ENCODE measurements around the gene ARFGEF3. TPM values are rescaled to one million over a fixed set of nuclear protein-coding genes. Genes with fewer than 3 reads are reported as not detected.

ARFGEF3 gene
- total and polyA plus RNA-seq, 10 of the 15 experiments (the other 5 are each of a cell fraction or from before 2014, with no cell fraction given) = under 0.01 to 0.08 (median 0.02) TPM; not detected in 1

GRCh38 chr6:138311268-138311667 lies 149.5 kb downstream of the ARFGEF3 start (continued):
- TF ChIP-seq CREM (IDR thresholded peaks at IDR 0.05; ENCODE audit: low read depth) = no peak
- TF ChIP-seq MYC (IDR thresholded peaks at IDR 0.05; ENCODE audit: insufficient read depth, insufficient read length, insufficient replicate concordance, low read length, severe bottlenecking) = no peak

DNA sequence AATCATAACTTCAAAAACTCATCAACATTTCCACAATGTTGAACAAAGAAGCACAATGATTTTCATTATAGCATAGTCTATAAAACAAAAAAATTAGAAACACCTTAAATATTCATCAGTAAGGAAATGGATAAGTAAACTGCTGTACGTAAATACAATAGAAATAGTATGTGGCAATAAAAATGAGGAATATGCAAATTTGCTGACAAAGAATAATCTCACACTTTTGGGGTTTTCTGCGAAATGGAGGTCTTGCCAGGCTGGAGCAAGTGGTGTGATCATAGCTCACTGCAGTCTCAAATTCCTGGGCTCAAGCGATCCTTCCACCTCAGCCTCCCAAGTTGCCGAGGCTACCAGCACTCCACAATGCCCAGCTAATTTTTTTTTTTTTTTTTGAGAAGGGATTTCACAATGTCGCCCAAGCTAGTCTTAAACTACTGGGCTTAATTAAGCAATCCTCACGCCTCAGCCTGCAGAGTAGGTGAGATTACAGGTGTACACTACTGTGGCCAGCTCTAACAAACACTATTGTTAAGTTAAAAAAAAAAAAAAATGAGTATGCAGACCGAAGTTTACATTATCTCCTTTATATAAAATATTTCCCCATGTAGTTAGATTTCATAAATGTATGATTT lies 157.1 kb downstream of the ARFGEF3 start:
- no peak for FAIRE-seq

More for the DNA sequence above, 157.1 kb downstream of the ARFGEF3 start:
- ChIA-PET SMC1A (ENCODE audit: uncharacterized antibody, unreplicated experiment) (no interaction called here), RAD21 (ENCODE audit: unreplicated experiment) (no interaction called here), CTCF (interaction anchor here (0.7 kb wide), 1 partner anchor 831 kb away, joined by 4 read pairs; no protein-coding TSS in a partner anchor), POLR2A (no interaction called here)
- Histone ChIP-seq H2AFZ (ENCODE audit: control insufficient read depth, low read depth, low read length) (no peak overlapping the region), H3K36me3 (ENCODE audit: control insufficient read depth in 2 of 2, insufficient read depth in 2 of 2, low read length in 1 of 2) (no peaks in the 10 kb centered on the region), H3K4me3 (no peak overlapping the region), H3K79me2 (ENCODE audit: control insufficient read depth, insufficient read depth, low read length) (no peaks in the 10 kb centered on the region), H3K9me3 (replicated peaks; ENCODE audit: control insufficient read depth, insufficient read depth, low read length) (no peaks in the 10 kb centered on the region), H3K9ac (ENCODE audit: control insufficient read depth, insufficient read depth, low read length) (no peak overlapping the region), H3K4me2 (ENCODE audit: control insufficient read depth, insufficient read depth) (no peak overlapping the region), H3K27me3 (replicated peaks in 1 of 2; ENCODE audit: control insufficient read depth in 2 of 2, insufficient read depth in 2 of 2, low read length in 1 of 2) (no peaks in the 10 kb centered on the region; a peak in 1 of 4 replicates), H4K20me1 (ENCODE audit: control insufficient read depth, insufficient read depth) (no peaks in the 10 kb centered on the region), H3K4me1 (ENCODE audit: control insufficient read depth, insufficient read depth, low read length) (no peaks in the 10 kb centered on the region), H3K27ac (ENCODE audit: control insufficient read depth, insufficient read depth) (no peak overlapping the region)
- TF ChIP-seq POU2F2 (IDR thresholded peaks at IDR 0.05; ENCODE audit: borderline replicate concordance, low read depth, low read length) (no peak), ZBTB11 (CRISPR knock-in tag; IDR thresholded peaks at IDR 0.05) (no peak), CBX3 (IDR thresholded peaks at IDR 0.05; ENCODE audit: borderline replicate concordance, low read depth) (no peak), SIX5 (IDR thresholded peaks at IDR 0.05; ENCODE audit: low read depth, low read length, severe bottlenecking) (no peak), MLLT1 (IDR thresholded peaks at IDR 0.05) (no peak), NR2C1 (IDR thresholded peaks at IDR 0.05) (no peak), BRCA1 (IDR thresholded peaks at IDR 0.05; ENCODE audit: low read depth, low read length) (no peak), EED (IDR thresholded peaks at IDR 0.05; ENCODE audit: low read depth) (no peak), GATAD2B (conservative IDR thresholded peaks at IDR 0.05; ENCODE audit: low read depth) (no peak)
- intact Hi-C loops (cut with micrococcal nuclease; ENCODE audit: unreplicated experiment) = no loop called here
- DNase-seq (ENCODE audit: low read depth, low spot score) = no peak
- 15% methylated on average over 7 of the region's 7 CpGs for WGBS (ENCODE audit: insufficient coverage, insufficient replicate concordance, low lambda C conversion rate, missing lambda C conversion rate)
- no TSS peak for BruUV-seq (replicated peaks)
- in situ Hi-C loops (cut with MboI) = no loop called here
- ATAC-seq = no peak

Measured in GM12878 (cell line).